ENCODE measurements around the gene SDHA.
"Not testable (repeated sequence)": the region's sequence is repeated elsewhere in the genome, so short reads cannot be mapped to it uniquely, and the experiment has no call there.

SDHA gene

DNA sequence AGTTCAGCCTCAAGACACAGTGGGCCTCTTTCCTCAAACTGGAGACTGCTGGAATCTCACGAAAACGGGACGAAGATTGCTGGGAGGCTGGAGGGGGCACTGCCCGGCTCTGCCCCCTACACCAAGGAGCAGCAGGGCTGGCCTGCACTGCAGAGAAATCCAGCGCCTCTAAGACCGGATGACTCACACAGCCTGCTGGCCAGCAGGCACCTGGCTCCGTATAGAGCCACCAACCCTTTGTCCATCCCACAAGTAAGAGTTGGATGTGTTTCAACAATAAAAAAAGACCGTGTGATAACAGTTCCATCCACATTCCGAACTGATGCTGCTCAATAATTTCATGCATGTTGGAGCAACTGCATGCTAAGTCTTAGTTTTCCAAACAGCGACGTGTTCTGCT, 11.7 kb upstream of the SDHA start:
- Histone ChIP-seq H3K4me3 (ENCODE audit: low read length) (no peak overlapping the region), H3K27me3 (ENCODE audit: control insufficient read depth, insufficient read depth, low read length) (no peaks in the 10 kb centered on the region), H3K36me3 (ENCODE audit: control insufficient read depth, insufficient read depth, low read length) (peaks cover 3% of the 10 kb centered on the region; the same call in 1 of the 2 replicates), H3K27ac (ENCODE audit: low read length) (no peak overlapping the region), H3K4me1 (ENCODE audit: control insufficient read depth, insufficient read depth, low read length) (peaks cover 2% of the 10 kb centered on the region; the same call in 1 of the 2 replicates), H3K9me3 (ENCODE audit: control insufficient read depth, insufficient read depth, low read length) (no peaks in the 10 kb centered on the region)
- DNase-seq (ENCODE audit: low read depth, low spot score): no peak
- WGBS (ENCODE audit: insufficient coverage, insufficient read length): no CpG with 5 or more reads among the region's 11 CpGs

- no peak for DNase-seq (ENCODE audit: low read depth, low spot score)
- Histone ChIP-seq H3K27me3 (ENCODE audit: control insufficient read depth, insufficient read depth, low read length) (no peaks in the 10 kb centered on the region), H3K4me1 (ENCODE audit: control insufficient read depth, insufficient read depth, low read length) (peaks cover 2% of the 10 kb centered on the region; the same call in 1 of the 2 replicates), H3K4me3 (ENCODE audit: low read length) (no peak overlapping the region), H3K9me3 (ENCODE audit: control insufficient read depth, insufficient read depth, low read length) (no peaks in the 10 kb centered on the region), H3K36me3 (ENCODE audit: control insufficient read depth, insufficient read depth, low read length) (peaks cover 3% of the 10 kb centered on the region; the same call in 1 of the 2 replicates), H3K27ac (ENCODE audit: low read length) (no peak overlapping the region)
- WGBS (ENCODE audit: insufficient coverage, insufficient read length): no CpG with 5 or more reads among the region's 8 CpGs
These were observed 11.1 kb upstream of the SDHA start for GRCh38 chr5:206927-207536.

GRCh38 chr5:207599-207998, 10.5 kb upstream of the SDHA start:
- Histone ChIP-seq H3K36me3 (ENCODE audit: control insufficient read depth, insufficient read depth, low read length) (peaks cover 3% of the 10 kb centered on the region; the same call in 1 of the 2 replicates), H3K4me3 (ENCODE audit: low read length) (no peak overlapping the region), H3K27ac (ENCODE audit: low read length) (no peak overlapping the region), H3K27me3 (ENCODE audit: control insufficient read depth, insufficient read depth, low read length) (no peaks in the 10 kb centered on the region), H3K4me1 (ENCODE audit: control insufficient read depth, insufficient read depth, low read length) (peaks cover 2% of the 10 kb centered on the region; the same call in 1 of the 2 replicates), H3K9me3 (ENCODE audit: control insufficient read depth, insufficient read depth, low read length) (no peaks in the 10 kb centered on the region)
- no peak for DNase-seq (ENCODE audit: low read depth, low spot score)
- WGBS (ENCODE audit: insufficient coverage, insufficient read length): no CpG with 5 or more reads among the region's 14 CpGs

DNA sequence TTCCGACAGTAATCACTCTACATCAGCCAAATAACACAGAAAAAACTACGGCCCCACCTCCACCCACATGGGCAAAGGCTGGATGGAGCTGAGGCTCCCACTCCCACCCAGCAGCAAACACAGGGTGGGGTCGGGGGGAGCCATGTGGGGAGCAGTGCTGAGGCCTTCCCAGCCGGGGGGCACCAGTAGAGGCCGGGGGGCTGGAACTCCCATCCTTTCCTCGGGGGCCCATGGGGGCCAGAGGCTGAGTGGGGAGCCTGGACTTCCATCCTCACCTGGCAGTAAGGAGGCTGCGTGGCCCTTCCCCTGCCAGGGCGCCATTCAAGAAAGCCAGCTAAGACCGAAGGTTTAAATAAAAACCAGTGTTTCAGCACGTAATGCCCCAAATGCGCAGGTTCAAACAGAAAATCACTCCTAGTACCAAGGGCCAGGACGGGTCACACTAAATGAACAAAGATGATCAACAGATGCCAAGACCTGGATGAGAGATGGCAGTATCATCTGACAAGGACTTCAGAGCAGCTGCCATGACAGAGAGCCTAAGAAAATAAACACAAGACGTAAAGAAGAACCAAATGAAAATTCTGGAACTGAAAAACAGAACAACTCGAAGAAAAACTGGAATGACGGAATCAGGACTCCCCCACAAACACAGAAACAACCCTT, 9.5 kb upstream of the SDHA start:
- peaks cover 3% of the 10 kb centered on the region; the same call in 1 of the 2 replicates for H3K36me3 ChIP-seq (ENCODE audit: control insufficient read depth, insufficient read depth, low read length)
- WGBS (ENCODE audit: insufficient coverage, insufficient read length): no CpG with 5 or more reads among the region's 15 CpGs

DNA sequence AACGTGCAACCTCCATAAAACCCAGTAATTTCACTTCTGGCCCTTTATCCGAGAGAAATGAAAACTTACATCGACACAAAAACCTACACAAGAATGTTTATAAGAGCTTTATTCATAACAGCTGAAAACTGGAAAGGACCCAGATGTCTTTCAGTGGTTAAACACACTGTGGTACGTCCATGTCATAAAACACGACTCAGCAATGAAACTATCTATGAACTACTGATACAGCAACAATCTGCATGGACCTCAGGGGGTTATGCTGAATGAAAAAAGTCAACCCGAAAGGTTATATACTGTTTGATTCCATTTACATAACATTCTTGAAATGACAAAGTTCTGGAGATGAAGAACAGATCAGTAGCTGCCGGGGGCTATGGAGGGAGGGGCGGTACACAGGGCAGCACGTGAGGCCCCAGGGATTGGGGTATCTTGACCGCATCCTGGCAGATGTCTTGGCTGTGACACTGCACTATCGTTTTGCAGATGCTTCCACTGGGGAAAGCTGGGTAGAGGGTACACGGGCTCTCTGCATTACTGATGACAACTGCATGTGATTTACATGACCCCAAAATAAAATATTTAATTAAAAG, 4.2 kb upstream of the SDHA start:
- Histone ChIP-seq H3K4me3 (ENCODE audit: low read length) (no peak overlapping the region), H3K9me3 (ENCODE audit: control insufficient read depth, insufficient read depth, low read length) (no peaks in the 10 kb centered on the region), H3K27me3 (ENCODE audit: control insufficient read depth, insufficient read depth, low read length) (no peaks in the 10 kb centered on the region), H3K4me1 (ENCODE audit: control insufficient read depth, insufficient read depth, low read length) (no peaks in the 10 kb centered on the region), H3K27ac (ENCODE audit: low read length) (no peak overlapping the region), H3K36me3 (ENCODE audit: control insufficient read depth, insufficient read depth, low read length) (0 out of 2 replicates have a peak, but pooled peaks cover 2% of the 10 kb centered on the region)
- DNase-seq (ENCODE audit: low read depth, low spot score): no peak
- WGBS (ENCODE audit: insufficient coverage, insufficient read length): no CpG with 5 or more reads among the region's 12 CpGs

More for the DNA sequence above, 9.5 kb upstream of the SDHA start:
- Histone ChIP-seq H3K27me3 (ENCODE audit: control insufficient read depth, insufficient read depth, low read length) (no peaks in the 10 kb centered on the region), H3K4me1 (ENCODE audit: control insufficient read depth, insufficient read depth, low read length) (peaks cover 2% of the 10 kb centered on the region; the same call in 1 of the 2 replicates), H3K4me3 (ENCODE audit: low read length) (no peak overlapping the region), H3K27ac (ENCODE audit: low read length) (no peak overlapping the region), H3K9me3 (ENCODE audit: control insufficient read depth, insufficient read depth, low read length) (no peaks in the 10 kb centered on the region)
- no peak for DNase-seq (ENCODE audit: low read depth, low spot score)

- not testable (repeated sequence) for H3K4me1 ChIP-seq (ENCODE audit: control insufficient read depth, insufficient read depth, low read length); DNase-seq (ENCODE audit: low read depth, low spot score); H3K4me3 ChIP-seq (ENCODE audit: low read length); H3K9me3 ChIP-seq (ENCODE audit: control insufficient read depth, insufficient read depth, low read length); H3K36me3 ChIP-seq (ENCODE audit: control insufficient read depth, insufficient read depth, low read length); H3K27me3 ChIP-seq (ENCODE audit: control insufficient read depth, insufficient read depth, low read length); H3K27ac ChIP-seq (ENCODE audit: low read length)
- no CpG with 5 or more reads among the region's 2 CpGs for WGBS (ENCODE audit: insufficient coverage, insufficient read length)
These were observed 2.9 kb upstream of the SDHA start for GRCh38 chr5:215256-215655.

DNA sequence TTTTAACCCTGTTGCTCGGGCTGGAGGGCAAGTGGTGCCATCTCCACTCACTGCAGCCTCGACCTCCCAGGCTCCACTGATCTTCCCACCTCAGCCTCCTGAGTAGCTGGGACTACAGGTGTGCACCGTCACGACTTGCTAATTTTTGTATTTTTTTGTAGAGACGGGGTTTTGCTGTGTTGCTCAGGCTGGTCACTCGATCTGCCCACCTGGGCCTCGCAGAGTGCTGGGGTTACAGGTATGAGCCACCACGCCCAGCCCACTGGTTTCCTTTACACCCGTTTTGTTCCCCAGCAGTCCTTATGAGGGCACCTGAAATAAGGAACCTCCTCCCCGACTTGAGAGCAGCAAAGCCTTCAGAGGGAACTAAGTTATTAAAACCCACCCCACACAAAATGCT, 2.0 kb upstream of the SDHA start:
- not testable (repeated sequence) for H3K27me3 ChIP-seq (ENCODE audit: control insufficient read depth, insufficient read depth, low read length); H3K4me3 ChIP-seq (ENCODE audit: low read length); H3K27ac ChIP-seq (ENCODE audit: low read length); H3K4me1 ChIP-seq (ENCODE audit: control insufficient read depth, insufficient read depth, low read length); H3K9me3 ChIP-seq (ENCODE audit: control insufficient read depth, insufficient read depth, low read length); H3K36me3 ChIP-seq (ENCODE audit: control insufficient read depth, insufficient read depth, low read length); DNase-seq (ENCODE audit: low read depth, low spot score)
- no CpG with 5 or more reads among the region's 10 CpGs for WGBS (ENCODE audit: insufficient coverage, insufficient read length)

DNA sequence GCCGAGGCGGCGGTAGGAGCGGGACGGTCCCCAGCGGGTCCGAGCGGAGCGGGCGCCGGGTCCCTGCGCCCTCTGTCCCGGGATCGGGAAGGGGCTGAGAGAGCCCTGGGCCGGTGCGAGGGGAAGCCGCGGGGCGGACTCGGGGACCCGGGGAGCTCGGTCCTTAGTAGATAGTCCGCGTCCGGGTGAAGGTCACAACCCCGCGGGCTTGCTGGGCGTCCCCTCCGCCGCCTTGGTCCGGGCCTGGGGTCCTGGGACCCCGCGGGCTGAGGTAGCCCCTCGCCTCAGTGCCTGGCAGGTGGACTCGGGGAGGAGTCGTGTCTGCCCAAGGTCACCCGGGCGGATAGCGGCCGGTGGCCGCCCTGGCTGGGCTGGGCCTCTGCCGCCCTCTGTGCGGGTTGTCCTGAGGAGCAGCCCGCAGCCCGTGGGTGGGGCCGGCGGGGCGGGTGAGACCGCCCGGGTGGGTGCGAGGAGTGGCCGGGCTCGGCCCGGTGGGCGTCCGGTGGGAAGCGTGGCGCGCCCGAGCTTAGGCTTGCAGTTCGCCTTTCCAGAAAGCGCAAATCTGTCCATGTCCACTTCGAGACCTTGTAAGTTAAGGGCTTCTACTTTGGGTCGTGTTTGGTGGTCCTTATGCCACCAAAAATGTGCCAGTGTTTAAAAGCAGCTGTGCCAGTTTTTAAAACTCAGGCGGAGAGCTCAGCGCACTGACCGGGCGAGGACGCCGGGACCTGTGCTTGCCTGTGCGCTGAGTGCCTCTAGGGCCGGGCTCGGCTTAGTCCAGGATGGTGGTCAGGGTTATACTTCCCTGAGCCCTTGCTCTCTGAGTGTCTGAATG, 554 bp downstream of the SDHA start:
- Histone ChIP-seq H3K9me3 (ENCODE audit: control insufficient read depth, insufficient read depth, low read length) (no peaks in the 10 kb centered on the region), H3K4me3 (ENCODE audit: low read length) (peak overlapping the region; percentile 79), H3K4me1 (ENCODE audit: control insufficient read depth, insufficient read depth, low read length) (peaks cover 1% of the 10 kb centered on the region; the same call in 1 of the 2 replicates), H3K27me3 (ENCODE audit: control insufficient read depth, insufficient read depth, low read length) (no peaks in the 10 kb centered on the region), H3K27ac (ENCODE audit: low read length) (no peak overlapping the region), H3K36me3 (ENCODE audit: control insufficient read depth, insufficient read depth, low read length) (0 out of 2 replicates have a peak, but pooled peaks cover 2% of the 10 kb centered on the region)
- WGBS (ENCODE audit: insufficient coverage, insufficient read length): no CpG with 5 or more reads among the region's 73 CpGs
- no peak for DNase-seq (ENCODE audit: low read depth, low spot score)

- no peaks in the 10 kb centered on the region for H3K9me3 ChIP-seq (ENCODE audit: control insufficient read depth, insufficient read depth, low read length)
- H3K27me3 ChIP-seq (ENCODE audit: control insufficient read depth, insufficient read depth, low read length): no peaks in the 10 kb centered on the region
- WGBS (ENCODE audit: insufficient coverage, insufficient read length): no CpG with 5 or more reads among the region's 9 CpGs
- no peak overlapping the region for H3K27ac ChIP-seq (ENCODE audit: low read length)
- peaks cover 1% of the 10 kb centered on the region; the same call in 1 of the 2 replicates for H3K4me1 ChIP-seq (ENCODE audit: control insufficient read depth, insufficient read depth, low read length)
- DNase-seq (ENCODE audit: low read depth, low spot score): no peak
- H3K4me3 ChIP-seq (ENCODE audit: low read length): no peak overlapping the region; the same call in 1 of the 2 replicates
- H3K36me3 ChIP-seq (ENCODE audit: control insufficient read depth, insufficient read depth, low read length): peaks cover 3% of the 10 kb centered on the region; the same call in 1 of the 2 replicates
These were observed 1.3 kb downstream of the SDHA start for GRCh38 chr5:219460-219863.

GRCh38 chr5:219991-220390, 1.9 kb downstream of the SDHA start:
- DNase-seq (ENCODE audit: low read depth, low spot score): no peak
- H3K4me1 ChIP-seq (ENCODE audit: control insufficient read depth, insufficient read depth, low read length): peaks cover 1% of the 10 kb centered on the region; the same call in 1 of the 2 replicates
- no peaks in the 10 kb centered on the region for H3K9me3 ChIP-seq (ENCODE audit: control insufficient read depth, insufficient read depth, low read length)
- no peaks in the 10 kb centered on the region for H3K27me3 ChIP-seq (ENCODE audit: control insufficient read depth, insufficient read depth, low read length)
- H3K4me3 ChIP-seq (ENCODE audit: low read length): no peak overlapping the region
- H3K36me3 ChIP-seq (ENCODE audit: control insufficient read depth, insufficient read depth, low read length): peaks cover 6% of the 10 kb centered on the region
- WGBS (ENCODE audit: insufficient coverage, insufficient read length): no CpG with 5 or more reads among the region's 4 CpGs
- no peak overlapping the region for H3K27ac ChIP-seq (ENCODE audit: low read length)

Measured in iPS DF 6.9 (cell line).